GM20000 (cell line): ENCODE measurements around the gene C8A.

Experiments used
- DNase-seq: peaks from one replicate; pipeline ENCODE4 v3.0.0; 2012; ENCODE audit warnings: low spot score
- CTCF ChIP-seq: IDR thresholded peaks from 2 replicates; pipeline ENCODE4 v1.5.1; 2012; ENCODE audit warnings: mild to moderate bottlenecking, control low read depth; ENCODE audit errors: extremely low read depth, missing control alignments

Gene C8A

GRCh38 chr1:56939209-56939608, 84.6 kb downstream of the C8A start:
- no peak for TF ChIP-seq CTCF
- no peak for DNase-seq

- no peak for TF ChIP-seq CTCF
- DNase-seq, result no peak
Measured at GRCh38 chr1:56940039-56940438, 85.4 kb downstream of the C8A start.

GRCh38 chr1:56948403-56949023, 93.9 kb downstream of the C8A start:
- no peak for DNase-seq
- no peak for TF ChIP-seq CTCF

- no peak for DNase-seq
- no peak for TF ChIP-seq CTCF
Measured at GRCh38 chr1:56952501-56952900, 97.9 kb downstream of the C8A start.

- TF ChIP-seq CTCF, result no peak
- no peak for DNase-seq
Measured at GRCh38 chr1:56953386-56953785, 98.8 kb downstream of the C8A start.

- no peak for DNase-seq
- TF ChIP-seq CTCF, result no peak
Measured at GRCh38 chr1:56954664-56955063, 100.1 kb downstream of the C8A start.

- no peak for TF ChIP-seq CTCF
- DNase-seq, result no peak
Measured at GRCh38 chr1:56957931-56958330, 103.3 kb downstream of the C8A start.
